T-helper 1 cell (primary cell): ENCODE data around the gene C1D.
"Not testable (repeated sequence)": the region's sequence is repeated elsewhere in the genome, so short reads cannot be mapped to it uniquely, and the experiment has no call there.

ENCODE experiments used
- DNase-seq, 5 donors: peaks; one replicate each; pipeline ENCODE4 v3.0.0-alpha.2; 2012 to 2020
- total RNA-seq, 4 donors: gene quantifications; one replicate each; lab custom pipeline; 2026; lab: John Stamatoyannopoulos, UW

C1D gene, protein sequence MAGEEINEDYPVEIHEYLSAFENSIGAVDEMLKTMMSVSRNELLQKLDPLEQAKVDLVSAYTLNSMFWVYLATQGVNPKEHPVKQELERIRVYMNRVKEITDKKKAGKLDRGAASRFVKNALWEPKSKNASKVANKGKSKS
- 9.3 to 15.3 (median 12.1) reads per million in 4 donors for total RNA-seq

DNA sequence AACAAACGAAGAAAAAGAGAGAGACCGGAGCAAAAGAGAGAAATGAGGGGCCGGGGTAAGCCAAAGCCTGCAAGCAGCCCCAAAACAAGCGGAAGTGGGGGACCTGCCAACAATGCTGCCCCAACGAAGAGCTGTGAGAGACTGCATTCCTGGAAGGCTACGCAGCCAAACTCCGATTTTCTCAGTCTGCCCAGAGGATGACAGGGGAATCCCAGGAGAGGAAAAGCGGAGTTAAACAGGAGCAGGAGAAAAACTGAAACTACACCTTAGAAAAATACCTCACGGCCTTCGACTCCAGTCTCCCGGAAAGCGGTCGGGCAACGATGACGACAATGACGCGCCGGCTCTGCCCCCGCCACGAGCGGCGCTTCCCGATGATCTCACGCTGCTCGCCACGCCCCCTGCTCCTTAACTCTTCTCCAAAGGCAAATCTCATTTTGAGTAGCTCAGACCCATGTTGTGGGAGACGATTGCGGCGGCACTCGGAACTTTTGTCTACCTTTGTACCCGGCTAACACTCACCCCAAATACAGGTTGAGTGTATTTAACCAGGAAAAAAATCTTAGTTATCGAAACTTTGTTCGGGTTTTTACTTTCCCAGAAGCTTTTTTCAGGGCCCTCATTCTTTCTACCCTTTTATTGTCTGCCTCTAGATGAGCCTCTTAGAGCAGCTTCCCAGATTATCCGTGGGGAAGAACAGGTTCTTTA, at the start of gene C1D:
TSS of gene C1D (minus strand) at position 325 of the 708 bp plus-strand sequence. CDS start 15,694 bp downstream, outside the sequence.
- DNase-seq, result peak; percentile 75 to 92 (median 85)

DNA sequence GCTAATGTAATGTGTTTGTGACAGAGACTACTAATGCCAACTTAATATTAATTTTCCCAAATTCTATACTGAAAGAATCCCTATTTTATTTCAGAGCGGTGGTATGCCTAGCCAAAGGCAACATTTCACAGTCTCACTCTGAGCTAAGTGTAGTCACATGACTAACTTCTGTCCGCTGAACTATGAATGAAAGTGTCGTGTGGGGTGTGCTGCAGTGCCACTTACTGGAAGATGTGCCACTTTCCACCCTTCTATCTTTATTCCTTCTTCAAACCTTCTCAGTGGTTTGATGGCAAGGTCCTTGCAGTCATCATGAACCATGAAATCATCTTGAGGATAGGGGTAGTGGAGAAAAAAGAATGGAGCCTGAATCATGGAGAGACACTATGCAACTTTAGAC, 47.3 kb upstream of the C1D start:
- DNase-seq, result no peak

DNA sequence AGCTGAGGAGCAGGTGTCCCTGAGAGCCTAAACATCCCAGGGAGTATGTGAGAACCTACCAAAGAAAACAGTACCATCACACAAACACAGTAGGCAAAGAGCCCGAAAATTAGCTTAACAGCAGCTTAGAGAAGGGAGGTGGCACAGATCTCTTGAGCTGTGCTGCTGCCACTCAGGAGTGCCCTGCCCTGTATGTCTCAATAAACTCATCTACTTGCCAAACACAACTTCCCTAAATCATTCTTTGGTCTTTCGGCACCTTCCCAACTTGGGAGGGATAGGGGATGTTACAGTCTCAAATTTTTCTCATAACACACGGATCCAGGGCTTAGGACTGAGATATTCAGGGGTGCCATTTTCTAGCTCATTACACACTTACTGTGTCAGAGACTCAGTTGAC, 45.3 kb upstream of the C1D start:
- DNase-seq, result no peak

DNA sequence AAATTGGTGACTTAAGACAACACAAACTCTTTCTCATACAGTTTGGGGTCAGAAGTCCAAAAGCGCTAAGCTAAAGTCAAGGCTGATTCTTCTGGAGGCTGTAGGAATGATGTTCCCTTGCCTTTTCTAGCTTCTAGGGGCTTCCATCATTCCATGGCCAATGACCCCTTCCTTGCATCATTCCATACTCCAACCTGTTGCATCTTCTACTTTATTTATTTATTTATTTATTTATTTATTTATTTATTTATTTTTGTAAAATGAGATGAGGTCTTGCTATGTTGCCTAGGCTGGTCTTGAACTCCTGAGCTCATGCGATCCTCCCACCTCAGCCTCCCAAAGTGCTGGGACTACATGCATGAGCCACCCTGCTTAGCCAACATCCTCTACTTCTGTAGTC, 44.7 kb upstream of the C1D start:
- no peak for DNase-seq

DNA sequence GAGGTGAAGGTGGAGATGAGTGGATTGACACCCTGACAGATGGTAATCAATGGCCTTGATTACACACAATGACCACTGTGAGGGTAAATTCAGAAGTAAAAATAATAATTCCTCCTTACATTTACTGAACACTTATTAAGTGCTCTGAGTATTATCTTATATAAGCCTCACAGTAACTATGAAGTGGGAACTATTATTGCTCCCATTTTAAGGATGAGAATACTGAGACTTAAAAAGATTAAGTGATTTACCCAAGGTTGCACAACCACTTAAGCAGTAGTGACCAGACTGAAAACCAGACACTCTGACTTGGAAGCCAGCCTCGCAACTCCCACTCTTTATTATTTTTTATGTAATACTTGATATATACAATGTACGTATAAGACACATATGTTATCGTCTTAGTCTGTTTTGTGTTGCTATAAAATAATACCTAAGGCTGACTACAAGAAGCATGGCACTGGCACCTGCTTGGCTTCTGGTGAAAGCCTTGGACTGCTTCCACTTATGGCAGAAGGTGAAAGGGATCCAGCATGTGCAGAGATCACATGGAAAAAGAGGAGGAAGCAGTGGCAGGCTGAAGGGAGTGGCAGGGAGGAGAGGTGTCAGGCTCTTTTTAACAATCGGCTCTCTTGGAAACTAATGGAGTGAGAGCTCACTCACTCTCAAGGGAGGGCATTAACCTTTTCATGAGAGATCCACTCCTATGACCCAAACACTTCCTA, 41.5 kb upstream of the C1D start:
- no peak for DNase-seq

DNA sequence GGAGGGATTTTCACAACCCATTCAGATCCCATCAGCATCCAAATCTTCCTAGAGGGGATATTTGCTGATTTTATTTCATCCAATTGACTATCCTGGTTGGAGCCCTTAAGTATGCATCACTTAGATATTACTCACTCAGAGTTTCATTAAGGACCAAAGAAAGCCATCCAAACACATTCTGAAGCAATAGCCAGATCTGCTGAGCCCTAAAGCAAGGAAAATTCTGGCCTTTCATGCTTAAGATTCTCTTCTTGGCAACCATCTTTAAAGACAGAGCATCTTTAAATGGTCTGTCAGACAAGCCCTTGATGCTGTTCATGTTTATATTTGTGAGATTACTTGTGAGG, 40.9 kb upstream of the C1D start:
- no peak for DNase-seq

DNA sequence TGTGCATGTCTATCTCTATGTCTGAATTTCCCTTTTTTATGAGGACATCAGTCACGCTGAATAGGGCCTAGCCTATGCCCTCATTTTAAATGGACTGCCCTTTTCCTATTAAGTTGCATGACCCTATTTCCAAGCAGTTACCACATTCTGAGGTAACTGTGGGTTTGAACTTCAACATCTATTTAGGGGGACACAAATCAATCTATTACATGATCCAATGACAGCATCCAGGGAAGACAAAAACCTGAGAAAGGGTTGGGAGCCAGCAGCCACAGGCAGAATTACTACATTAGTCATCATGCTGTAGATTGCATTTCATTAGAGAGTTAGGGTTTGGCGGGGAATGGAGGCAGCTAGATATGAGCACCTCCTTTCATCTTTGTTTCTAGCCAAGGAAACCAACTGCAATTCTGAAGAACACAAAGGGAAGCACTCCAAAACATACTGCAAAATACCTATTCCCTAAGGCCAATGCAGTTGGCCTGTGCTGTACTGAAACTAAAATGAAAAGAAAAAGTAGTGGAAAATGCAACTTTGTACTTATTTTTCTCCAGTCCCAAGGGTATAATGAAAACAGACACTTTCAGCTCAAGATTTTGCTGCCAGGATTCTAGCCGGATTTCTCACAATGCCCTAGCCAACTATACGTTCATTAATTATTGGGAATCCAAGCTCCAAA, 40.4 kb upstream of the C1D start:
- no peak for DNase-seq

DNA sequence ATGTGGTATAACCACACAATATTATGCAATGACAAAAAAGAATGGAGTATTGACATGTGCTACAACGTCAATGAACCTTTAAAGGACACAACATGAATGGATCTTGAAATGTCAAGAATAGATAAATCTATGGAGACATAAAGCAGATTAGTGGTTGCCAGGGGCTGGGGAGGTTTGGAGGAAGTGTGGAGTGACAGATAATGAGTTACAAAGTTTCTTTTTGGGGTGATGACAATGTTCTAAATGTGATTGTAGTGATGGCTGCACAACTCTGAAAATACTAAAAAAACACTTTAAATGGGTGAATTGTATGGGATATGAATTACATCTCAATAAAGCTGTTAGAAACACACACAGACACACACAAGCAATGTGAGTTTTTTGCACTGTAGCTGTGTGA, 37.4 kb upstream of the C1D start:
- no peak for DNase-seq

DNA sequence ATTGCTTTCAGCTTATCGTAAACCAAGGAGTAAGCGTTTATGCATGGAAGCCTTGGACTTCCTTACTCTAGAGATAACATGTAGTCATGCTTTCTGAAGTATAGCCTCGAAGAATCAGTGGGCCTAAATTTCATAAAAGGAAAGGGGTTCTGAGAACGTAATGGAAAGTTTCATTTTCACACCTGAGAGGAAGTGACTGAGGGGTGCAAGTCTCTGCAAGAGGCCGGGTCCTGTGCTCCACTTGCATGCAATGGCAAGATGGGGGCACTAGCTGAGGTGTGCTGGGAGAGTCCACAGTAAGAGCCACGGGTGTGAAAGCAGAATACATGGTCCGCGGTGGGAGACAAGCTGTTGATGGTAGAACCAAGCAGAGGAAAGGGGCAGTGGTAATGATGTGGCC, 36.5 kb upstream of the C1D start:
- no peak for DNase-seq

DNA sequence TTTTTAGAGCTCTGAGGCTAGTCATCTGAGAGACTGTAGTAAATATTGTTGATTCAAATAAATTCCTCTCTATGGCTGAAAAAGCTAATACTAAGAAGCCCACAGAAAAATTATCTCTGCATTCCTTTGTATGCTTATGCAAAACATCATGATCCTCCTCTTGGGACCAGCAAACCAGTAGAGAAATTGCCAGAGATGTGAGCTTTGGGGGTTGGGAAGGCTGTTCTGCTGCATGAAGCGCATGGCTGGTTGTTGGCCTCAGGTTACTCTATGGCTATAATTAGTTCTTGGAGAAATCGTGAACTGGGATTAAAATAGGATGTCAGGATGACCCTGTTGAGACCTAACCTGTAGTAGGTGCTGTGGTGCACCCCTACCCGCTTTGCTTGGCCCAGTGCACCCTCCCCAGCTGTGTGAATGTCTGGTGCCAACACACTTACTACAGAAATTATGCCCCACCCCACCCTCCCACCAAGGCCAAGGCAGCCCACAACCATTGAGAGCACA, 35.5 kb upstream of the C1D start:
- DNase-seq, result no peak

DNA sequence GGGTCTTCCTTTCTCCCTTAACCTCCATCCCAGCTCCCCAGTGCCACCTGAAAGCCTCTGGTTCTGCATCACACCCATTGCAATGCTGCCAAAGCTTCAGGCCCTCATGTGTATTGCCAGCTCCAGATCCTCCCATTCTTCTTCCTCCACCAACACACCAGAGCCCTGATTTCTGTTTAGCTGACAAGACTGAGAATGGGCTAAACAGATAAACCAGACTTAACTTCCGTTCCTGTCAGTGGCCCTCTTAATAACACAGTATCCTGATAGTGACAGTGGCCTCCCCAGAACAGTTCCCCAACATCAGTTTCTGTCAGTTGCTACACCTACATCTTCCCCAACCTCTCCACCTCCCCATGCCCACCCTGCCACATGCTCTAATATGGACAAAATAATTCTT, 31.3 kb upstream of the C1D start:
- no peak for DNase-seq

DNA sequence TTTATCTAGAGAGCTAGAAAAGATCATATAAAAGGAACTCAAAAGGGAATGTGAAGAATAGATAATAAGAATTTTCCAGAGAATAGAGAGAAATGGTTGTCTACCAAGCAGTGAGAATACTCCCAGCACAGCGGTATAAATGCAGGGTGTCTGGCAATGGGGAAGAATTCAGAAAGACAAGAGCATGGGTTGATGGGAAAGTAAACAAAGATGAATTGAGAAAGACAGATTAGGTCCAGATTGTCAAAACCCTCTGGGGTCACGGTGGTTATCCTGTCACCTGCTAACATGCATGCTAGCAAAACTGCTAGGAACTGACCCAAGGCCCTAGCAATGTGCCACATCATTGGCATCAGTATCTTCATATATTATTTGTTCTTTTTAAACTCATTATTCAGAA, 30.8 kb upstream of the C1D start:
- no peak for DNase-seq

DNA sequence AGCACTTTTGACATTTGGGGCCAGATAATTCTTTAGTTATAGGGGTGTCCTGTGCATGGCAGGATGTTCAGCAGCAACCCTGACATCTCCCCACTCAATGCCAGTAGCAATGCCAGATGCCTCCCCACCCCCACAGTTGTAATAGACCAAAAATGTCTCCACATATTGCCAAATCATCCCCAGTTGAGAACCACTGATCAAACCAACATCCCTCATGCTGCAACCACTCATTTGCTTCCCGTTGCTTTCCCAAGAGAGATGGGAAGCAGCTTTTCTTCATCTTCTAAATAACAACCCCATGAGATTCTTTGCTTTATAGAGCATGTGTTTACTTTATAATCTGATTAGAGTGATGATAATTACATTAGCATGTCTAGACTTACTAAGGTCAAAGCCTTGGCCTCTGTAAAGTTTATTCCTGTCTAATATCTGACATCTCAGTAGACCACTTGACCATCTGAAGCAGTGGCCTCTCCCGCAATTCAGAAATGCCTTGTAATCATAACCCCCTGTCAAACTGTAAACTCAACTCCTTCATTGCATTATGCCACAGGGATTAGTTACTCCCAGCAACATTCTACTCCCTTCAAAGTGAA, 28.7 kb upstream of the C1D start:
- DNase-seq, result no peak

DNA sequence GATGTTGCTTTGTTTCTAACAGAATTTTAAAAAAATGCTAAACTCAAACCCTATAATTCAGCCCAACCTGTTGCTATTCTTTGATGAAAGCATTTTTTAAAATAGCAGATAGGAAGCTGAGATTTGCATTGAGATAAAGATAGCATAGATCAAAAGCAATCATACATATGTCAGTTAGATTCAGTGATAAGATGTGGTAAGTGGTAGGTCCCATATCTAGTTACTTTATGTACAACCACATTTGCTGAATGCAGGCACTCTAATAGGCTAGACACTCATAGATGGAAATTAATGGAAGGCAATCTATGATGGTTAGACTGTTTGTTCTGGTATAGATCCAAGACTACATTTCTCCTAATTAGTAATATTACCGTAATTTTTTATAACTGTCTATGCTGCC, 27.2 kb upstream of the C1D start:
- DNase-seq, result no peak

DNA sequence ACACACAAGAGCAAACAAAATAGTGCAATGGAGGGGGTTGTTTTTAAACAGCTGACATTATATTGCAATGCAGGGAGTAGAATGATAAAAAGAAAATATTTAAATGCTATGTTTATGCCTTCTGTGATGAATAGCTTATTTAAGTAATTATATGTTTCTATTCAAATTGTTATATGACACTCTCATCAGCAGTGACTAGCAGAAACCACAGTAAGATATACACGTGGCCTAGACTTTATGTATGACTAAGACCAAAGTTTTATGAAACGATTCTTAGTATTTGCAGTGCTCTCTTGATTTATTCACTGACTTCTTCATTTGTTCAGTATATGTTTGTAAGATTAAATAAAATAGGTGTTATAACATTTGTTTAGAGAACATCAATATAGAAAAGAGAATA, 26.1 kb upstream of the C1D start:
- DNase-seq, result no peak

DNA sequence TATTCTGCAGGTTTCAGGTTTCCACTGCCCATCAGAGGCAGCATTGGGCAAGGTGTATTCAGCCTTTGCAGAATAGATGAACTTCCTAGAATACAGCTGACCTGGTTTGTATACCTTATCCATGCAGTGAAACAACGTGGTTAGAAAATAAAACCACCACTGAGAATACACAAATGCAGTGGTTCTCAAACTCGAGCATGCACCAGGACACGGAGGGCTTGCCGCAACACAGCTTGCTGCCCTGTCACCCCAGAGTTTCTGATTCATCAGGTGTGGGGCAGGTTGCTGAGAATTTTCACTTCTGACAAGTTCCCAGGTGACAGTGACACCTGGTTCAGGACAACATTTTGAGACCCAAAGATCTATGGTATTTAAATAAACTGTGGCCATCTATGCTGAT, 23.4 kb upstream of the C1D start:
- DNase-seq, result no peak

DNA sequence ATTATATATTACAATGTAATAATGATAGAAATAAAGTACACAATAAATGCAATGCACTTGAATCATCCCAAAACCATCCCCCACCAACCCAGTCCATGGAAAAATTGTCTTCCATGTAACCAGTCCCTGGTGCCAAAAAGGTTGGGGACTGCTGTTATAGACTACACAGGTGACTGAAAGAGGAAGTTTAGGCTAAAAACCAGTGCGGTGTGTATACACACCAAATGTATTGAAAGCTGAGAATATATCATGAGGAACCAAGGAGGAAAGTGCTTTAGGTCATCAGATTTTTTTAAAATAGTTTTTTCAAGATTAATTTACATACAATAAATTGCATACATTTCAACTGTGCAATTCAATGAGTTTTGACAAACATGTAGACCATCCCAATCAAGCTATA, 20.5 kb upstream of the C1D start:
- no peak for DNase-seq

DNA sequence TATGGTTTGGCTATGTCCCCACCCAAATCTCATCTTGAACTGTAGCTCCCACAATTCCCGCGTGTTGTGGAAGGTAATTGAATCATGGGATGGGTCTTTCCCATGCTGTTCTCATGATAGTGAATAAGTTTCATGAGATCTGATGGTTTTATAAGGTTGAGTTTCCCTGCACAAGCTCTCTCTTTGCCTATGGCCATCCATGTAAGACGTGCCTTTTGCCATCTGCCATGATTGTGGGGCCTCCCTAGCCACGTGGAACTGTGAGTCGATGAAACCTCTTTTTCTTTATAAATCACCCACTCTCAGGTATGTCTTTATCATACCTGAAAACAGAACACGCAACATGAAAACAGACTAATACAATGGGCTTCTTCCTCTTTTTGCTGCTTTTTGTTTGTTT, 11.2 kb upstream of the C1D start:
- DNase-seq, result no peak

DNA sequence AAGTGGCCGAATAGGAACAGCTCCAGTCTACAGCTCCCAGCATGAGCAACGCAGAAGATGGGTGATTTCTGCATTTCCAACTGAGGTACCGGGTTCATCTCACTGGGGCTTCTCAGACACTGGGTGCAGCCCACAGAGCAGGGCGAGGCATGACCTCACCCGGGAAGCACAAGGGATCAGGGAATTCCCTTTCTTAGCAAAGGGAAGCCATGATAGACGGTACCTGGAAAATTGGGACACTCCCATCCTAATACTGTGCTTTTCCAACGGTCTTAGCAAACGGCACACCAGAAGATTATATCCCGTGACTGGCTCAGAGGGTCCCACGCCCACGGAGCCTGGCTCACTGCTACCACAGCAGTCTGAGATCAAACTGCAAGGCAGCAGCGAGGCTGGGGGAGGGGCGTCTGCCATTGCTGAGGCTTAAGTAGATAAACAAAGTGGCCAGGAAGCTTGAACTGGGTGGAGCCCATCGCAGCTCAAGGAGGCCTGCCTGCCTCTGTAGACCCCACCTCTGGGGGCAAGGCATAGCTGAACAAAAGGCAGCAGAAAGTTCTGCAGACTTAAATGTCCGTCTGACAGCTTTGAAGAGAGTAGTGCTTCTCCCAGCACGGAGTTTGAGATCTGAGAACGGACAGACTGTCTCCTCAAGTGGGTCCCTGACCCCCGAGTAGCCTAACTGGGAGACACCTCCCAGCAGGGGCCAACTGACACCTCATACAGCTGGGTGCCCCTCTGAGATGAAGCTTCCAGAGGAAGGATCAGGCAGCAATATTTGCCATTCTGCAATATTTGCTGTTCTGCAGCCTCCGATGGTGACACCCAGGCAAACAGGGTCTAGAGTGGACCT, 1.2 kb upstream of the C1D start:
- not testable (repeated sequence) for DNase-seq

DNA sequence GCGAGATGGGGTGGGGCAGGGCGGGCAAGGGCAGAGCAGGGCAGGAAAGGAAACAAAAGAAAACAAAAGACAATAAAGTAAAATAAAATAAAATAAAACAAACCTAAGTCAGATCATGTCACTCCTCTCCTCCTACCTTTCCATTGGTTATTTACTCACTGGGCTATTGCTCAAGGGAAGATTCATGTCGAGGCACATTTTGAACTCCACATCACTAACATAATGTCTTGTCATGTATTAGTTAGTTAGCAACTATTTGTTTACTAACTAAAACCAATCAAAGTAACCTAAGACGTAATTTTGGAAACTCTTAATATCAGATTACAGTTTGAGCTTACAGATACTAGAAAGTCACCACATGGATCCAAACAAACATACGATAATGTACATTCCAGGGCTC, 2.2 kb downstream of the C1D start:
- no peak for DNase-seq

DNA sequence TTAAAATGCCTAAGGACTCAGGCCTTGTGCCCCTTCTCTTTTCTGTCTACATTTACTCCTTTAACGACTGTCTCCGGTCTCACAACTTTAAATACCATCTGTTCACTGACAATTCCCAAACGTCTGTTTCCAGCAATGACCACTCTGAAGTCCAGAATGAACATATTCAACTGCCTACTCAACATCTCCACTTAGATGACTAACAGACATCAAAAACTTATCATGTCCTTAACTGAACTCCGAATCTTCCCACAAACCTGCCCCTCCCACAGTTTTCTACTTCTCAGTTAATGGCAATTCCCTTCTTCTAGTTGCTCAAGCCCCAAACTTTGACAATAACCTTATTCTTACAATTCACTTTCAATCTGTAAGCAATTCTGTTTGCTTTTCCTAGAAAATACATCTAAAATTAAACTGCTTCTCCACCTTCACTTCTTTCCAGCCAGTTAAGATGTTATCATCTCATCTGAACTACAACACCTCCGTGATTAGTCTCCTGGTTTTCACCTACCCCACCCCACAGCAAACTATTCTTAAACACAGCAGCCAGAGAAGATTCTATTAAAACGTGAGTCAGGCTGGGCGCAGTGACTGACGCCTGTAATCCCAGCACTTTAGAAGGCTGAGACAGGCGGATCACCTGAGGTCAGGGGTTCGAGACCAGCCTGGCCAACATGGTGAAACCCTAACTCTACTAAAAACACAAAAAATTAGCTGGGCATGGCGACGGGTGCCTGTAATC, 2.8 kb downstream of the C1D start:
- DNase-seq, result no peak
